IPS-NIHi11 (cell line): ENCODE data around the gene GRID1.

Experiments used
- DNase-seq: peaks from one replicate; pipeline ENCODE4 v3.0.0; 2012; ENCODE audit warnings: mixed read lengths, low spot score

Gene GRID1

GRCh38 chr10:86353506-86354485 is 12.8 kb downstream of the GRID1 start:
- DNase-seq, result no peak

GRCh38 chr10:86350897-86351296 is 15.7 kb downstream of the GRID1 start:
- no peak for DNase-seq

- DNase-seq, result no peak
Measured at GRCh38 chr10:86349940-86350630, 16.5 kb downstream of the GRID1 start.

GRCh38 chr10:86349474-86349873 is 17.1 kb downstream of the GRID1 start:
- DNase-seq, result peak; percentile 86

GRCh38 chr10:86348321-86349210 is 18.0 kb downstream of the GRID1 start:
- peak; percentile 51 for DNase-seq

- no peak for DNase-seq
Measured at GRCh38 chr10:86347856-86348255, 18.7 kb downstream of the GRID1 start.

- no peak for DNase-seq
Measured at GRCh38 chr10:86346799-86347665, 19.6 kb downstream of the GRID1 start.

GRCh38 chr10:86345859-86346798 is 20.5 kb downstream of the GRID1 start:
- DNase-seq, result peak; percentile 53

- DNase-seq, result no peak
Measured at GRCh38 chr10:86345296-86345858, 21.2 kb downstream of the GRID1 start.

GRCh38 chr10:86344714-86345161 is 21.9 kb downstream of the GRID1 start:
- no peak for DNase-seq

GRCh38 chr10:86344281-86344680 is 22.3 kb downstream of the GRID1 start:
- DNase-seq, result no peak

GRCh38 chr10:86343761-86344160 is 22.8 kb downstream of the GRID1 start:
- DNase-seq, result no peak

GRCh38 chr10:86342111-86342863 is 24.3 kb downstream of the GRID1 start:
- DNase-seq, result no peak

- DNase-seq, result no peak
Measured at GRCh38 chr10:86341361-86341811, 25.2 kb downstream of the GRID1 start.

GRCh38 chr10:86340991-86341260 is 25.7 kb downstream of the GRID1 start:
- DNase-seq, result no peak

- no peak for DNase-seq
Measured at GRCh38 chr10:86340176-86340990, 26.2 kb downstream of the GRID1 start.

- DNase-seq, result no peak
Measured at GRCh38 chr10:86339226-86339865, 27.2 kb downstream of the GRID1 start.
